Peyer's patch (tissue), 4 donors: Measurements from ENCODE around the gene RANBP3. TPM values are rescaled to one million over a fixed set of nuclear protein-coding genes. Genes with fewer than 3 reads are reported as not detected.

Experiments
- DNase-seq, 3 donors: peaks; one replicate each; pipeline ENCODE4 v3.0.0-alpha.2; 2017 to 2019
- H3K27ac ChIP-seq, 4 donors: fragments of 200-600 bp; sonication (generic); one replicate each; pipeline ENCODE4 v1.5.1; 2016 to 2019
- H3K27me3 ChIP-seq, 2 donors: fragments of 200-600 bp; sonication (generic); one replicate each; pipeline ENCODE4 v1.5.1; 2019
- H3K36me3 ChIP-seq, 3 donors: fragments of 200-600 bp; sonication (generic); one replicate each; pipeline ENCODE4 v1.5.1; 2016 to 2019
- H3K4me1 ChIP-seq, 4 donors: fragments of 200-600 bp; sonication (generic); one replicate each; pipeline ENCODE4 v1.5.1; 2016 to 2019
- H3K4me3 ChIP-seq, 4 donors: fragments of 200-600 bp; sonication (generic); 1 replicate in 3 of 4; 2 replicates in 1 of 4; pipeline ENCODE4 v1.5.1; 2016 to 2019; ENCODE audit warnings: mild to moderate bottlenecking in 1 of 4
- H3K9me3 ChIP-seq, 4 donors: fragments of 200-600 bp; sonication (generic); one replicate each; pipeline ENCODE4 v1.5.1; 2016 to 2019; ENCODE audit warnings: mild to moderate bottlenecking in 1 of 4
- CTCF ChIP-seq, 6 experiments: fragments of 450-650 bp in 4 of 6; fragments of 200-600 bp in 2 of 6; sonication (generic) in 1 of 6; IDR thresholded peaks; one replicate each; pipeline ENCODE4 v1.5.1; 2017 to 2019; ENCODE audit warnings: antibody characterized with exemption in 6 of 6, mild to moderate bottlenecking in 3 of 6, moderate library complexity in 1 of 6
- POLR2A ChIP-seq, 2 donors: fragments of 450-650 bp; IDR thresholded peaks; one replicate each; pipeline ENCODE4 v1.5.1; 2017; ENCODE audit warnings: antibody characterized with exemption in 2 of 2, mild to moderate bottlenecking in 2 of 2, moderate library complexity in 2 of 2
- total RNA-seq, 4 donors: library from RNA; depleted of rRNA; stranded (reverse); fragments of >200 nt; gene quantifications; one replicate each; pipeline ENCODE4 v1.1.0, GENCODE V29; 2016

RANBP3 gene
- total RNA-seq, 4 donors from 2014 or later = 59.7 to 104 (median 91.1) TPM

GRCh38 chr19:5996623-5997320 is 18.8 kb upstream of the RANBP3 start:
- TF ChIP-seq POLR2A (IDR thresholded peaks at IDR 0.05) = no peak
- no peak for TF ChIP-seq CTCF (IDR thresholded peaks at IDR 0.05)
- no peaks in the 10 kb centered on the region for H3K9me3 ChIP-seq
- no peaks in the 10 kb centered on the region for H3K27me3 ChIP-seq
- H3K36me3 ChIP-seq = peaks cover 0 to 36% (median 0%) of the 10 kb centered on the region in 3 donors
- DNase-seq = no peak
- no peak overlapping the region for H3K4me3 ChIP-seq
- H3K4me1 ChIP-seq = peaks cover 0 to 9% (median 0%) of the 10 kb centered on the region in 4 donors
- H3K27ac ChIP-seq = no peak overlapping the region

GRCh38 chr19:5996102-5996501 is 18.2 kb upstream of the RANBP3 start:
- peaks cover 0 to 34% (median 0%) of the 10 kb centered on the region in 3 donors for H3K36me3 ChIP-seq
- no peak overlapping the region for H3K4me3 ChIP-seq
- no peaks in the 10 kb centered on the region for H3K9me3 ChIP-seq
- no peaks in the 10 kb centered on the region for H3K27me3 ChIP-seq
- no peak for TF ChIP-seq POLR2A (IDR thresholded peaks at IDR 0.05)
- TF ChIP-seq CTCF (IDR thresholded peaks at IDR 0.05) = no peak
- peaks cover 0 to 9% (median 0%) of the 10 kb centered on the region in 4 donors for H3K4me1 ChIP-seq
- no peak for DNase-seq
- H3K27ac ChIP-seq = no peak overlapping the region

DNA sequence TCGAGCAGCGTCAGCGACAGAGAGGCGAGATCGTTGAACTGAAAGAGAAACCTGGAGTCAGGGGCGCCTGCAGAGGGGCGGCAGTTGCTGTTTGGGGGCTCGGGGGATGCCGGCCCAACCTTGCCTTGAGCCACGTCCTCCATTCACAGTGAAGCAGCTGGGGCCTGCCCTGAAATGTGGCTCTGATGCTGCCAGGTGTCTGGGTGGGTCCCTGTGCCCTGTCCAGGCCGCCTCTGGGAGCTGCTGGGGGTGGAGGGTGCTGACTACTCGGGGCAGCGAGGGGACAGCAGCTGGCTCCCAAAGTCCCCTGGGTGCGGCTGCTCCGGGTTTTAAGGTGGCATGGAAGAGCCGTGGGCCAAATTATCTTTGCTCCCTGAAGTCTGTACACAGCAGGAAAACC is 17.7 kb upstream of the RANBP3 start:
- Histone ChIP-seq H3K27ac (no peak overlapping the region), H3K4me3 (no peak overlapping the region), H3K4me1 (peaks cover 0 to 9% (median 0%) of the 10 kb centered on the region in 4 donors), H3K36me3 (peaks cover 0 to 34% (median 0%) of the 10 kb centered on the region in 3 donors), H3K9me3 (no peaks in the 10 kb centered on the region), H3K27me3 (no peaks in the 10 kb centered on the region)
- no peak for TF ChIP-seq CTCF (IDR thresholded peaks at IDR 0.05)
- no peak for TF ChIP-seq POLR2A (IDR thresholded peaks at IDR 0.05)
- DNase-seq = no peak

DNA sequence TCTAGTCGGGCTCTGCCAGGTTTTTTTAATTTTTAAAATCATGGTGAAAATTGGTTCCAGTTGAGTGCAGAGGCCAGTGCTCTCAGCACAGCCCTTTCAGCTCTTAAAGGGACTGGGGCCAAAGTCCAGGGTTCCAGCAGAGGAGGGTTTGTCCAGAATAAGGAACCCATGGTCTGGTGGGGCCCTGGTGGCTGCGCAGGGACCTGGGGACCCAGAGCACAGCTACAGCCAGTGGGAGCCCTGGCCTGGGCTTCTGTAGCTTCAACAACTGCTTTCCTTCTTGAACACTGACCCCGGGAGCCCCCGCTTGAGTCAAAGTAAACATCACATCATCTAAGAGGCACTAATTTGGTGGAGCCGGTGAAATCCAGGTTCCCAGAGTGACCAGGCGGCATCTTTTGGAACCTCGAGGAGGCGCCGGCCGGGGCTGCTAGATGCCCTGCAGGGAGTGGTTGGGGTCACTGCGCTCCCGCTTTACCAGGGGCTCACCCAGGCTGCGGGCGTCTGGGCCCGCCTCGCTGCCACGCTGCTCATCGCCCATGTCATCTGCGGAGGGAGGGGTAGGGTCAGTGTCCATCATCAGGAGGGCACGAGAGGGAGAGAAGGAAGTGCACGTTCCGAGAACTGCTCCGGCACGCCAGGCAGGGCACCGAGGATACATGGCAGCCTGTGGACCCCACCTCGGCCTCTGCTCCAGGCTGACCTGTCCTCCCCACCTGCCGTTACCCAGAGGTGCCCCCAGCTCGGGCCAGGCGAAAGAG is 16.6 kb upstream of the RANBP3 start:
- no peak overlapping the region for H3K27ac ChIP-seq
- peaks cover 0 to 25% (median 0%) of the 10 kb centered on the region in 3 donors for H3K36me3 ChIP-seq
- no peaks in the 10 kb centered on the region for H3K27me3 ChIP-seq
- no peak overlapping the region for H3K4me3 ChIP-seq
- TF ChIP-seq CTCF (IDR thresholded peaks at IDR 0.05) (no peak), POLR2A (IDR thresholded peaks at IDR 0.05) (no peak)
- no peaks in the 10 kb centered on the region for H3K9me3 ChIP-seq
- H3K4me1 ChIP-seq = peaks cover 0 to 9% (median 0%) of the 10 kb centered on the region in 4 donors
- DNase-seq = no peak

DNA sequence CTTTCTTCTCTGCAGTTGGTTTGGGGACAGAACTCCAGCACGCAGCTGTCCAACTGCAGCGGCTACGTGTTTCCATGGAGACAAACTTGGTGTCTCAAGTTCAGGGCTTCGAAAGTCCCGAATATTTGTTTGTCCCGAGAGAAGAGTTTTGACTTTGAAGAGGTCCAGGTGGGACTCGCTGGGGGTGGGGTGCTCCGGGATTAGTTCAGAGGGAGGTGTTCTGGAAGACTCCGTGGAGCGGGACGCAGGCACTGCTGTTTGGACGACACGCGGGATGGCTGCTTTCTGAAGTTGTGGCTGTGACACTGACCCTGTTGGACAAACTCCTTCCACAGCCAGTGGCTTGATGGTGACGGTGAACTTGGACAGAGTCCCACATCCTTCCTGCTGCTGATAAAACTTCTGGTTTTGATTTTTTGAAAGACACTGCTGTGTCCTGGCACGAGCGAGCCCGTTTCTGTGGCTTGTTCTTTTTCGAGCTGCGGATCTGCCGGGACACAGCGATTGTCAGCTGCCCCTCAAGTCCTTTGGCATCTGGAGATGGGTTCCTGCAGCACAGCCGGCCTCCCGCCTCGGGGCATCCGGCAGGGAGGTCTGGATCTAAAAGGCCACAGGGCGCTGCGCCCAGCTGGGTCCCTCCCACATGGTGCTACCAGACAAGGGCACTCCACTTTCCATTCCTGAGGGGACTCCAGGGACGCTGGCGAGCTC is 15.9 kb upstream of the RANBP3 start:
- peaks cover 0 to 22% (median 0%) of the 10 kb centered on the region in 3 donors for H3K36me3 ChIP-seq
- peaks cover 0 to 9% (median 0%) of the 10 kb centered on the region in 4 donors for H3K4me1 ChIP-seq
- peak overlapping the region in 1 of 4 donors; percentile 17 for H3K27ac ChIP-seq
- H3K9me3 ChIP-seq = no peaks in the 10 kb centered on the region
- no peak overlapping the region for H3K4me3 ChIP-seq
- TF ChIP-seq CTCF (IDR thresholded peaks at IDR 0.05) (no peak), POLR2A (IDR thresholded peaks at IDR 0.05) (no peak)
- DNase-seq = peak in 1 of 3 donors; percentile 45
- H3K27me3 ChIP-seq = no peaks in the 10 kb centered on the region
